Neural progenitor cell (in vitro differentiated cells): ENCODE data around the gene SIPA1. TPM values are rescaled to one million over a fixed set of nuclear protein-coding genes. Genes with fewer than 3 reads are reported as not detected.

Experiments
- DNase-seq: peaks from one replicate; pipeline ENCODE4 v3.0.0-alpha.2; 2016; ENCODE audit warnings: low spot score
- H2AFZ ChIP-seq: fragments of 200-600 bp; sonication (generic); replicated peaks from 2 replicates; pipeline ENCODE4 v1.6.1; 2016; ENCODE audit warnings: antibody characterized with exemption
- H3F3A ChIP-seq: fragments of 200-600 bp; sonication (generic); 2 replicates; pipeline ENCODE4 v1.6.1; 2016; ENCODE audit warnings: antibody characterized with exemption, low read depth
- H3K27ac ChIP-seq: fragments of 200-600 bp; sonication (generic); 2 replicates; pipeline ENCODE4 v1.5.1; 2016; ENCODE audit warnings: mild to moderate bottlenecking
- H3K27me3 ChIP-seq: fragments of 200-600 bp; sonication (generic); 2 replicates; pipeline ENCODE4 v1.6.1; 2016; ENCODE audit warnings: mild to moderate bottlenecking, moderate library complexity
- H3K36me3 ChIP-seq: fragments of 200-600 bp; sonication (generic); 2 replicates; pipeline ENCODE4 v1.5.1; 2016
- H3K4me1 ChIP-seq: fragments of 200-600 bp; sonication (generic); 2 replicates; pipeline ENCODE4 v1.6.1; 2016; ENCODE audit warnings: mixed run types
- H3K4me2 ChIP-seq: fragments of 200-600 bp; sonication (generic); 2 replicates; pipeline ENCODE4 v1.6.1; 2016
- H3K4me3 ChIP-seq: fragments of 200-600 bp; sonication (generic); 2 replicates; pipeline ENCODE4 v1.5.1; 2016
- H3K79me2 ChIP-seq: fragments of 200-600 bp; sonication (generic); 2 replicates; pipeline ENCODE4 v1.6.1; 2016; ENCODE audit warnings: low read depth
- H3K9ac ChIP-seq: fragments of 200-600 bp; sonication (generic); 2 replicates; pipeline ENCODE4 v1.6.1; 2016
- H3K9me3 ChIP-seq: fragments of 200-600 bp; sonication (generic); 2 replicates; pipeline ENCODE4 v1.5.1; 2016; ENCODE audit warnings: low read depth
- H4K20me1 ChIP-seq: fragments of 200-600 bp; sonication (generic); 2 replicates; pipeline ENCODE4 v1.6.1; 2016; ENCODE audit warnings: low read depth
- H3K27ac Mint-ChIP-seq: 3 replicates; pipeline ENCODE4 v1.8.0; 2021; ENCODE audit warnings: mixed read lengths
- H3K27me3 Mint-ChIP-seq: 2 replicates; pipeline ENCODE4 v1.8.0; 2022; ENCODE audit warnings: low read depth, mild to moderate bottlenecking, inconsistent platforms, moderate library complexity, mixed read lengths; ENCODE audit not compliant: insufficient read depth
- H3K36me3 Mint-ChIP-seq: 3 replicates; pipeline ENCODE4 v1.8.0; 2021; ENCODE audit warnings: mixed read lengths
- H3K4me1 Mint-ChIP-seq: 3 replicates; pipeline ENCODE4 v1.8.0; 2021; ENCODE audit warnings: mixed read lengths
- H3K4me3 Mint-ChIP-seq: 3 replicates; pipeline ENCODE4 v1.8.0; 2021; ENCODE audit warnings: mild to moderate bottlenecking, moderate library complexity, mixed read lengths
- H3K9me3 Mint-ChIP-seq: 3 replicates; pipeline ENCODE4 v1.8.0; 2020; ENCODE audit warnings: mixed read lengths
- EZH2 ChIP-seq: fragments of 200-600 bp; sonication (generic); IDR thresholded peaks from 2 replicates; pipeline ENCODE4 v1.6.1; 2017; ENCODE audit warnings: antibody characterized with exemption, mild to moderate bottlenecking, moderate library complexity
- EZH2phosphoT487 ChIP-seq: fragments of 200-600 bp; sonication (generic); IDR thresholded peaks from 2 replicates; pipeline ENCODE4 v1.6.1; 2017; ENCODE audit warnings: antibody characterized with exemption
- total RNA-seq: library from RNA; depleted of rRNA; stranded (reverse); fragments of >200 nt; gene quantifications from 2 replicates; pipeline ENCODE4 v1.2.3, GENCODE V29; 2015; ENCODE audit warnings: low replicate concordance
- TF ChIP-seq, protein P1 (sequence below): fragments of 200-600 bp; sonication (generic); IDR thresholded peaks from 2 replicates; pipeline ENCODE4 v1.5.1; 2017; ENCODE audit warnings: antibody characterized with exemption, mild to moderate bottlenecking

The SIPA1 gene
- total RNA-seq, 1 donor from 2014 or later, result 4.7 TPM

DNA sequence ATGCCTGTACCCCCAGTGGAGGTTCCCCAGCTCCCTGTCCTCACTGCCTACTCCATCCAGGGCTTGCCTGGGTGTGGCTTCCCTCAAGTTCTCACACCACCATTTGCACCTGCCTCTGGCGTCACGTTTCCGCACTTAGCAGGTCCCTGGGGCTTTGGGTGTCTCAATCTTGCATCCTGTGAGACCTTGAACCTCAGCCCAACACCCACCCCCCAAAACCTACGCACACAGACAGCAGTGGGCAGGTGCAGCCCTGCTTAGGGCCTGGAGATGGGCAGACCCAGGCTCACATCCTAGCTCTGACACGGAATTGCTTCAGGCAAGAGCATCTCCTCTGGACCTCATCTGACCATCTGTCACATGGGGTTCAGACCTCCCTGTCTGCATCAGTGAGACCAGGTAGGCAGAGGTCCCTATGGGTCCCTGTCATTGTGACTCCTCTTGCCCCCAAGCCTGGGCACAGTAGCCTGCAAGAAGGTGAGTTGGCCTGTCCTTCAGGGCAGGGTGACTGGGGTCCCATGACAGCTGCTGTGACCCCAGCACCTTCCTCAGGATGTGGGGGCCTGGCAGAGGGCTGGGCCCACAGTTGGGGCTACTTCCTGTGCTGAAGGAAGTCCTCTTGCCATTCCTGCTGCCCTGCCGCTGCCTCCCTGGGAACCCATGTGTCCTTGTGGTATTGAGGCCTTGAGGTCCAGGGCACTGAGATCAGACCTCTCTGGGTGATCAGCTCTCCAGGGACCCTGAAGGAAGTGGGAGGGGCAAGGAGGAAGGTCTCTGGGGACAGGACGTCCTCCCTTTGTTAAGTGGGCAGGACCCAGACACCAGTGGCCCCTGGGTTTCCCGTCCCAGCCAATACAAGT is 2.0 kb downstream of the SIPA1 start:
- Histone ChIP-seq H3F3A (peaks cover 27% of the 10 kb centered on the region), H3K4me1 (peaks cover 16% of the 10 kb centered on the region), H3K9me3 (no peaks in the 10 kb centered on the region), H3K4me2 (no peak overlapping the region), H3K27me3 (peaks cover 8% of the 10 kb centered on the region), H3K27ac (no peak overlapping the region), H4K20me1 (peaks cover 11% of the 10 kb centered on the region), H2AFZ (no peak overlapping the region), H3K4me3 (no peak overlapping the region), H3K79me2 (no peaks in the 10 kb centered on the region), H3K9ac (no peak overlapping the region), H3K36me3 (no peaks in the 10 kb centered on the region)
- Mint-ChIP-seq H3K9me3 (no peaks in the 10 kb centered on the region), H3K27ac (no peak overlapping the region), H3K4me3 (peak overlapping the region; percentile 33), H3K27me3 (peaks cover 7% of the 10 kb centered on the region), H3K36me3 (peaks cover 3% of the 10 kb centered on the region), H3K4me1 (peaks cover 28% of the 10 kb centered on the region)
- DNase-seq, result no peak
- TF ChIP-seq EZH2phosphoT487, result no peak
- TF ChIP-seq, protein P1, sequence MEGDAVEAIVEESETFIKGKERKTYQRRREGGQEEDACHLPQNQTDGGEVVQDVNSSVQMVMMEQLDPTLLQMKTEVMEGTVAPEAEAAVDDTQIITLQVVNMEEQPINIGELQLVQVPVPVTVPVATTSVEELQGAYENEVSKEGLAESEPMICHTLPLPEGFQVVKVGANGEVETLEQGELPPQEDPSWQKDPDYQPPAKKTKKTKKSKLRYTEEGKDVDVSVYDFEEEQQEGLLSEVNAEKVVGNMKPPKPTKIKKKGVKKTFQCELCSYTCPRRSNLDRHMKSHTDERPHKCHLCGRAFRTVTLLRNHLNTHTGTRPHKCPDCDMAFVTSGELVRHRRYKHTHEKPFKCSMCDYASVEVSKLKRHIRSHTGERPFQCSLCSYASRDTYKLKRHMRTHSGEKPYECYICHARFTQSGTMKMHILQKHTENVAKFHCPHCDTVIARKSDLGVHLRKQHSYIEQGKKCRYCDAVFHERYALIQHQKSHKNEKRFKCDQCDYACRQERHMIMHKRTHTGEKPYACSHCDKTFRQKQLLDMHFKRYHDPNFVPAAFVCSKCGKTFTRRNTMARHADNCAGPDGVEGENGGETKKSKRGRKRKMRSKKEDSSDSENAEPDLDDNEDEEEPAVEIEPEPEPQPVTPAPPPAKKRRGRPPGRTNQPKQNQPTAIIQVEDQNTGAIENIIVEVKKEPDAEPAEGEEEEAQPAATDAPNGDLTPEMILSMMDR, result no peak
- TF ChIP-seq EZH2, result no peak

DNA sequence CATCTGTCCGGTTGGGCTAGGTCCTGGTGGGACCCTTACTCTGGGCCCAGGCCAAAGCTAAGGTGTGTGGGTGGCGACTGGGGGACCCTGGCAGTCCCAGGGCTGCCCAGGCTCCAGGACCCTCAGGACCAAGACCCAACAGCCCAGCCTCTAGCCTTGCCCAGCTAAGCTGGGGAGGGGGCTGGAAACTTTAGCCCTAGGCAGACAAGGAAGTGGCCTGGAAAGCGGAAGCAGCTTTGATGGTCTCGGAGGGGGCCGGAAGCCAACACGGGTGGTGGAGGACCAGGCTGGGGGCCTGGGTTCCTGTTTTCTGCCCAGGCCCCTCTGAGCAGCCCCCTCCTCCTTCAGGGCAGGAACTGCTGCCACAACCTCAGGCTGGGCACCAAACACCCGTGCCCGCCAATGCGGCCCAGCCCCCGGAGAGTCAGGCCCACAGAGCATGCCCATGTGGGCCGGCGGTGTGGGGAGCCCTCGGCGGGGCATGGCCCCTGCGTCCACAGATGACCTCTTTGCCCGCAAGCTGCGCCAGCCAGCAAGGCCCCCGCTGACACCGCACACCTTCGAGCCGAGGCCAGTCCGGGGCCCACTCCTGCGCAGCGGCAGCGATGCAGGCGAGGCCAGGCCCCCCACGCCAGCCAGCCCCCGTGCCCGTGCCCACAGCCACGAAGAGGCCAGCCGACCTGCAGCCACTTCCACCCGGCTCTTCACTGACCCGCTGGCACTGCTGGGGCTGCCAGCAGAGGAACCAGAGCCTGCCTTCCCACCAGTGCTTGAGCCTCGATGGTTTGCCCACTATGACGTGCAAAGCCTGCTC is 2.8 kb downstream of the SIPA1 start:
- Histone ChIP-seq H3K9ac (no peak overlapping the region), H3K27ac (no peak overlapping the region), H3K4me1 (peaks cover 16% of the 10 kb centered on the region), H3K4me2 (no peak overlapping the region), H4K20me1 (peaks cover 11% of the 10 kb centered on the region), H3K36me3 (no peaks in the 10 kb centered on the region), H3F3A (peaks cover 27% of the 10 kb centered on the region), H3K27me3 (peaks cover 8% of the 10 kb centered on the region), H2AFZ (no peak overlapping the region), H3K4me3 (no peak overlapping the region), H3K79me2 (no peaks in the 10 kb centered on the region), H3K9me3 (no peaks in the 10 kb centered on the region)
- Mint-ChIP-seq H3K27ac (no peak overlapping the region), H3K4me3 (no peak overlapping the region), H3K27me3 (peaks cover 7% of the 10 kb centered on the region), H3K36me3 (no peaks in the 10 kb centered on the region), H3K4me1 (peaks cover 30% of the 10 kb centered on the region), H3K9me3 (no peaks in the 10 kb centered on the region)
- no peak for DNase-seq
- TF ChIP-seq EZH2phosphoT487 (no peak), EZH2 (no peak)
- TF ChIP-seq, protein P1, result no peak

DNA sequence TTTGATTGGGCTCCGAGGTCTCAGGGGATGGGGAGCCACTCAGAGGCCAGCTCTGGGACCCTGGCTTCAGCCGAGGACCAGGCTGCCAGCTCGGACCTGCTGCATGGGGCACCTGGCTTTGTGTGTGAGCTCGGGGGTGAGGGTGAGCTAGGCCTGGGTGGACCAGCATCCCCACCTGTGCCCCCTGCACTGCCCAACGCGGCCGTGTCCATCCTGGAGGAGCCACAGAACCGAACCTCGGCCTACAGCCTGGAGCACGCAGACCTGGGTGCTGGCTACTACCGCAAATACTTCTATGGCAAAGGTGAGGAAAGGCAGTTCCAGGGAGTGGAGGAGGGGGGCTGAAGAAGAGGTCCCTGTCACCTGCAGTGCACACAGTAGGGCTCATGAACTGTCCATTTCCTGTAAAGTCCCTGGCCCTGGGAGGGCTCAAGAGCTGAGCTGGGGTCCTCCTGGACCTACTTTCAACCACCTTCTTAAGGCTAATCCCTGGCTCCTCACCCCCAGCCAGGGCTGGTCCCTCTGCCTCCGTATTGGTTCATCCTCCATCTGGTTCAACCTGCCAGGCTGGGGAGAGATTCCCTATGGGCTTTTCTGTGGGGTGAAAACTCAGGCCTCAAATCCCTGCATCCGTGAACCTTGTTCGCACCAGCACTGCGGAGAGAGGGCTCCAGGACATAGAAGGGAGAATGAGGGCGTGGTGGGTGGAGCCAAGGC is 3.6 kb downstream of the SIPA1 start:
- H4K20me1 ChIP-seq, result peaks cover 11% of the 10 kb centered on the region
- no peaks in the 10 kb centered on the region for H3K36me3 Mint-ChIP-seq
- H3F3A ChIP-seq, result peaks cover 25% of the 10 kb centered on the region
- peaks cover 31% of the 10 kb centered on the region for H3K4me1 Mint-ChIP-seq
- DNase-seq, result no peak
- H3K4me1 ChIP-seq, result peaks cover 16% of the 10 kb centered on the region
- H3K27ac ChIP-seq, result no peak overlapping the region
- H3K79me2 ChIP-seq, result no peaks in the 10 kb centered on the region
- no peak overlapping the region for H3K9ac ChIP-seq
- H2AFZ ChIP-seq, result no peak overlapping the region
- H3K36me3 ChIP-seq, result no peaks in the 10 kb centered on the region
- peak overlapping the region; percentile 21 for H3K27ac Mint-ChIP-seq
- H3K9me3 ChIP-seq, result no peaks in the 10 kb centered on the region
- peak overlapping the region; percentile 21 for H3K4me3 Mint-ChIP-seq
- H3K9me3 Mint-ChIP-seq, result no peaks in the 10 kb centered on the region
- H3K27me3 Mint-ChIP-seq, result peaks cover 7% of the 10 kb centered on the region
- peak overlapping the region; percentile 69 for H3K4me2 ChIP-seq
- no peak for TF ChIP-seq EZH2phosphoT487
- TF ChIP-seq, protein P1, result no peak
- no peak for TF ChIP-seq EZH2
- peaks cover 12% of the 10 kb centered on the region for H3K27me3 ChIP-seq
- no peak overlapping the region for H3K4me3 ChIP-seq
